SIG-M5 treated with dmso at 0.1 percent for 504 hours (cell line): Measurements from ENCODE around the gene KNCN.
A peak's percentile ranks its signal among the peaks of the same experiment; 100 is the strongest.

Source experiments
- DNase-seq: peaks from one replicate; lab custom pipeline; 2025; ENCODE audit not compliant: unreplicated experiment; lab: John Stamatoyannopoulos, UW

KNCN gene

DNA sequence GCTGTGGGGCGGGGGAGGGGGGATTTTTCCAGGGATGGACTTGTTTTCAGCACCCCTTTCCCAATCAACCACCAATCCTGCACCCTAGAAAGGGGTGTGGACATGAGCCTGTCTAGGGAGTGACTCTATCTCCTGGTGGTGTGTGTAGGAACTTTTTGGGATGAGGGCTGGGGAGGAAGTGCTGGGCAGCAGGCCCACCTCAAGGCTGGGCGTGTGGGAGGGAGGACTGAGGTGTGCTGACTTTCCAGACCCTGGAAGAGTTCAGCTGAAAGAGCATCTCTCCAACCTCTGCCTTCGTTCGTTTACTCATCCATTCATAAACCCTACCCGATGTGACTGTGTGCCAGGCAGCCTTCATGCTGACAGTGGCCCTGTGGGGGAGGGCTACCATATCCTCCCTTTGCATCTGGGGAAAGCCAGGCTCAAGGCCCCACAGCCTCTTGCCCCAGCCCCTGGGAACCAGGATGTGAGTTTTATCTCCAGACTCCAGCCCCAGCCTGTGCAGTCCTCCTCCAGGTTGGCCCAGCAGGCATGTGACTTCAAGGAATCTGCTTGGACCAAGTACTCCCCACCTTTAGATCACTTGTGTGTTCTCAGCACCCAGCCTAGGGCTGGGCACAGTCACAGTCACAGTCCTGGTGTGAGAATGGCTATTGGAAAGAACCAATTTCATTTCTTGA lies 6.7 kb downstream of the KNCN start:
- DNase-seq = no peak

DNA sequence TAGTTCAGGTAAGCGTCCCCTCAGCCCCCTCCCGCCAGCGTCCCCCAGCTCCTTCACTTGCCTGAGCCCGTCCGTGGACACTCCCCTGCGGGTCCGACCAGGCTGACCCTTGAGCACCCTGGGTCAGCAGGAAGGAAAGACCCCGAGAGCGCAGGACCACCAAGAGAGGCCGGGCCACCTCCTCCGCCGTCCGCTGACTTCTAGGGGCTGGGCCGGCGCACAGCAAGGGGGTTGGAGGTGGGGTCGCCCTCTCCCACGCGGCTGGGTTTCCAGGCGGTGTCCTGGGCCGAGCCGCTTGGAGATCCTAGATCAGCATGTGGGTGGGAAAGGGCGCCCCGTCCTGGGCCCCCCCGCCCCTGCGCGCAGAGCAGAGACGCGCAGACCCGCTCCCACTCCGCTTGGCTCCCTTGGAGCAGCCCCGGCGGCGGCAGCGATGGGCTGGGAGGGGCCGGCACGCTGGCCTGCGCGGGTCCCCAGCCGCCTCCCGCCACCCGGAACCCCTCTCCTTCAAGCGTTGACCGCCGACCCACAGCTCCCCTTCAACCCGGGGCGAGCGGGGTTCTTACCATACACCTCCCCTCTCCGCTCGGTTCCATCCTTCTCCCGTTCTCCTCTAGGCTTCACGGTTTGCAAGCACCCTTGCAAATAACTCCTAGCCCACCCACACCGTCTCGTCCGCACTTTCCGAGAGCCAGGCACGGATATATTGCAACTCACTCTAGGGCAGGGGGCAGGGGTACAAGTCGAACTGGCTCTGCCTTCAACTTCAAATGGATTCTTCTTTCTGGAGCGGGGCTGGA lies 7.5 kb downstream of the KNCN start:
- no peak for DNase-seq

DNA sequence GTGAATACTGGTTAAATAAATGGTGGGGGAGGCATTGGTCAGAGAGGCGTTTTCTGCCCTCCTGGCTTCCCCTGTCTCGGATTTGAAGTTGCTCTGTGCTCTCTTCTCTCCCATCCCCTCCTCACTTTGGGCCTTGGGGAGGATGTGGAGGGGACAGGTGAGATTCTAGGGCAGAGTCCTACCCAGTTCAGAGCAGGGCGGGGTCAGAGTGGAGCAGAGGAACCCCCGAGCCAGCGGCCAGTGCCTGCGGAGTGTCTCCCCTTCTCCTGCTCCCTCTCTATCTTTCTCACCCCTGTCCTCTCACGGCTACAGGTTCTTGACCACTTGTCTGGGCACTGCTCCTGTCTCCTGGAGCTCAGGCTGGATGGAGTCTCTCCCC lies 8.1 kb downstream of the KNCN start:
- DNase-seq = no peak

DNA sequence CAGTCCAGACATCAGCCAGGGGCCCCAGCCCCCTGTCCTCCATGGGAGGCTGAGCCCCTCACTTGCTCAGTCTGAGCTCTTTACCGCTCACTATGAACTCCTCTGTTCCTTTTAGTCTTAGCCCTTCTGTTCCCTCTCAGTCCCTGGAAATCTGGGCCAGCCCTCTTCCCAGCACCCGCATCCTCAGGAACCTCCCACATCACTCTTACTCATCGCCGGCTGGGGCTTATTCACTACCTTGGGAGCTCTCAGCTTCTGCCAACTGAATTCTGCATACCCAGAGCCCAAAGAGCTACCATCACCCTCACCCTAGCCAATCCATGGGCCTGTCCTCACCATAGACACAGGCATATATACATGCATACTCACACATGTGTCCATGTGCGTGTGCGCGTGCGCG lies 11.5 kb downstream of the KNCN start:
- no peak for DNase-seq

DNA sequence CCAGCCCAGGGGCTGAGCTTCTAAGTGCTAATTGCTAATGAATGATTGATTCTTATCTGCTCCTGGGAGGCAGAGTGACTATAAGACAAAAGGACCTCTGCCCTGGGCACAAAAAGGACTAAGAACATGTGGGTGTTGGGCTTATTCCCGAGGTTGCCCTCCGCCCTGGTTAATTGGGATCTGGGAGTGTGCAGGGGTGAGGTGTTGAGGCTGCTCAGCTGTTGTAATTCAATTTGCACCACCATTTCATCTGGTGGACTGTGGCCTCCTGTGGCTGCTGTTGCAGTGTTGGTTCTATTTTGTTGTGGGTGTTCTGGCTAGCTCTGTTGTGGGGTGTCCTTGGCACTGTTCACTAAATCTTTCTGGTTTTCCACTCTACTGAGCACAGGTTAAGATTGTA lies 13.3 kb downstream of the KNCN start:
- DNase-seq = no peak

DNA sequence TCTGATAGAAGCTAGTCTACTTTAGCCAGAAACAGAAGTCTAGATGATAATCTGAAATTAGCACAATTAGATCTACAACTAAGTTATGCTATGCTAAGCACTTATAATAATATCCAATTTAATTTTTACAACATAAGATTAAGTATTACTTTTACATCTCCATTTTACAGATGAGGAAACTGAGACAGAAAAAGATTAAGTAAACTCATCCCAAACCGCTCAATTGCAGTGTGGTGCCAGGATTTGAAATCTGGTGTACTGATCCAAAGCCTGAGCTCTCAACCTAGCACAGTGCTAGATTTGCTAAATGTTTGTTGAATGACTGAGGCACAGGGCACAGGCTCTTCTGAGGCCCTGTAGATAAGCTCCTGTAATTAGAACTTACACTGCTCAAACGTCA lies 13.8 kb downstream of the KNCN start:
- no peak for DNase-seq

DNA sequence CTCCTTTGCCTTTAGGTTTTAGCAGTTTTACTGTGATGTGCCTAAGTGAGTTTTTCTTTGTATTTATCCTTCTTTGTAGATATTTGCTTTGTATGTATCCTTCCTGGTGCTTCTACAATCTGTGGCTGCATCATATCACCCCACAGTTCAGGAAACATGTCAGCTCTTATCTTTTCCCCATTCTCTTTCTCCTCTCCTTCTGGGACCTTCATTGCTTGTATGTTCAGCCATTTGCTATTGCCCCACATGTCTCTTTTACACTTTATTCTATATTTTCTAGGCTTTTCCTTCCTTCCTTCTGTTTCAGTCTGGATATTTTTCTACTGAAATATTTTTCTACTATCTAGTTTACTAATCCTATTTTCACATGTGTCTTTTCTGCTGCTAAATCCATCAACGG lies 14.9 kb downstream of the KNCN start:
- no peak for DNase-seq

DNA sequence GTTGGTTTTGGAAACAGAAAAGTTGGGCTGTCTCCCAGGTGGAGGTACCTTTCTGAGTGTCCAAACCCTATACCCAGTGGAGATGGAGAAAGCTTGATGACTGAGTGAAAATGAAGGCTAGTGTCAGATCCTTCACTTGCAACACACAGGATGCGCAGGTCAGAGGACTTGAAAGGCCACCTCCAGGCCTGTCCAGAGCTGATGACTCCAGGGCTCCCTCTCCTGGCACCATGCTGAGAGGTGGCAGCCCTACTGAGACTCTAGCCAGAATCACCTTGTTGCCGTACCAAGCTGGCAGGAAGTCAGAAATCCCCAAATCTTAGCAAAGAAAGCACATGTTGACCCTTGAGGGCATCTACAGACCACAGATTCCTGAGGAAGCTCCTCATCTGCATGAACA lies 16.4 kb downstream of the KNCN start:
- peak; percentile 15 for DNase-seq

DNA sequence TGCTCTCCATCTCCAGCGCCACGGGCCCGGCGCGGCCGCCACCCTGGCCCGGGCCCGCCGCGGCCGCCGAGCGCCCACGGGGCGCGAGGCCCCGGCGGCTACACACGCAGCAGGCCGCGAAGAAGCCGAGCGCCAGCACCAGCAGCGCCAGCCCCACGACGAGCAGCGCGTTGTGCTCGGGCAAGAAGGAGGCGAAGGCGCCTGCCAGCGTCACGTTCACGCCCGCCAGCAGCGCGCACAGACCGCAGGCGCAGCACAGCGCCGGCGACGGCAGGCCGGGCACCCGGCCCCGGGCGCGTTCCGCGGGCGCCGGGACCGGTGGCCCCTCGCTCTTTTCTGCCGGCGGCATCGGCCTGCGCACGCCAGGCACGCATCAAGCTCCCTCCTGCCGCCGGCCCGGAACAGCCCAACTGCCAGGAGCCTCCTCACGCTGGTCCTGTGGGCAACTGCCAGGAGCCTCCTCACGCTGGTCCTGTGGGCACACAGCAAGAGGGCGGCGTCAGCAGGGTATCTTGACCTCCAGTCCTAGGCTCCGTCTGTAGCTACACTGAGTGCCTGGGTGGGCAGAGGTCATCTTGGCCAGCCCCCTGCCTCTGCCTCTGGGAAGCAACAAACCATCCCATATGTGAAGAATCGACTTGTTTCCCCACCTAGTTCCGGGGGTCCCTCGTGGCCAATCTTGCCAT lies 18.1 kb downstream of the KNCN start:
- no peak for DNase-seq

DNA sequence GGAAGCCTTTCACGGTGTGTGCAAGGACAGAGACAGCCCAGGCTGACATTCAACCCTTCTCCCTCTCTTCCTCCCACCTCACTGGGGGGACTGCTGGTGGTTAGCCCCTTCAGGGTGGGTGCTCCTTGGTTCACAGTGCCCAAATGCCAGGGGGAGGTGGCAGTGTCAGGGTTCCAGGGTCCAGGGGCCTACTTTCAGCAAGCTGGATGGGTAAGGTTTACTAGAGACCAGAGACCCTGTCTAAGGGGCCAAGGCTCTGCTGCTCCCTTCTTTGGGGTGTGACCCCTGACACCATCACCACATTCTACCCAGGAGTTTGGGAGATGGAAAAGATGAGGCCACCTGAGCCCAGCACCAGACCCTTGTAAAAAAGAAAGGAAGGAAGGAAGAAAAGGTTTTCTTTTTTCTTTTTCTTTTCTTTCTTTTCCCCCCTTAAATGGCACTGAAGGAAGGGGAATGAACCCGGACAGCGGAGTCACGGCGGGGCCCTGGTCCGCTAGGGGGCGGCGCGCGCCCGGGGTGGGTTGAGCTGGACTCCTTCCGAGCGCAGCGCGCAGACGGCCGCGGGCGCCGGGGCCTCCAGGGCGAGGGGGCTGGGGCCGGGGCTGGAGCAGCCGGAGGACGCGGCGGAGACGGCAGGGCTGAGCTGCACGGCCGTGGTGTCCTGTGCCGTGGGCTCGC lies 18.8 kb downstream of the KNCN start:
- DNase-seq = peak; percentile 17

DNA sequence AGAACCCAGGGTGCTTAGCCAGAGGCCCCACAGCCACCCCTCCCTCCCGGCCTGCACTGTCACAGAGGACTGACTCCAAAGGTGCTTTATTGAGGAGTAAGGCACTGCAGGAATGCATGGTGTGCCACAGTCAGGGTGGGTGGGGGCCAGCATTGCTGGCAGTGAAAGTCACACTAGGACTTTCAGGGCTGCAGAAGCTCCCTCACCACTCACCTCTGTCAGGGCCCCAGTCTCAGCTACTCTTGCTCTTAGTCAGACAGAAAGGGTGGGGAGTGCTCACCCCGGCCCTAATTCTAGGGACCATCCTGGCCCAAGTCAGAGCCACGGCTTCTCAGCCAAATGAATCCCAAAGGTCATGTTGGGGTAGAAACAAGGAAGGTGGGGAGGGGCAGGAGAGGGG lies 19.4 kb downstream of the KNCN start:
- DNase-seq = no peak

DNA sequence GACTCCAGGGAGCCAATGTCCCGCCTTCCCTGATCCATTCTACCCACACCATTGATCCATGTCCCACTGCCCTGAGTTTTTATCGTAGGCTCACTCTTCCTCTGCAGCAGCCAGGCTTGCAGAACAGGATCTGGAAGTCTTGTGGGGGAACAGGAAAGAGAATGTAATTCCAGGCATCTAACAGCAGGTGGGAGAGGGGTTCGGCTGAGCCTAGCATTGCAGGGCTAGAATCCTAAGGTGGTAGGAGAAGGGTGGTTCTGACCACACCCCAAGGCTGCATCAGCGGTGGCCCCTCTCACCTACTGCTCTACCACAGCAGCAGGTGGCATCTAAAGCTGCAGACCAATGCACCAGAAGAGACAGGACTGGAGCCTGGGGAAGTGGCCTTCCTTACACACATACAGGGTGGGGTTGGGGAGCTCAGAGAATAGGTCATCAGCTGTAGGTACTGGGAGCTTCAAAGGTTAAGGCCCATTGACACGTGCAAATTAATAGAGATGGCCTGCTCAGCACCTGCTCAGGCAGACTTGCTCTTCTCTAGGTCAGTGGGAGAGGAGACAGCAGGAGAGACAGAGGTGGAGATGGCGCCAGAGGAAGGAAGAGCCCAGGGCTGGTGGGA lies 20.5 kb downstream of the KNCN start:
- no peak for DNase-seq

DNA sequence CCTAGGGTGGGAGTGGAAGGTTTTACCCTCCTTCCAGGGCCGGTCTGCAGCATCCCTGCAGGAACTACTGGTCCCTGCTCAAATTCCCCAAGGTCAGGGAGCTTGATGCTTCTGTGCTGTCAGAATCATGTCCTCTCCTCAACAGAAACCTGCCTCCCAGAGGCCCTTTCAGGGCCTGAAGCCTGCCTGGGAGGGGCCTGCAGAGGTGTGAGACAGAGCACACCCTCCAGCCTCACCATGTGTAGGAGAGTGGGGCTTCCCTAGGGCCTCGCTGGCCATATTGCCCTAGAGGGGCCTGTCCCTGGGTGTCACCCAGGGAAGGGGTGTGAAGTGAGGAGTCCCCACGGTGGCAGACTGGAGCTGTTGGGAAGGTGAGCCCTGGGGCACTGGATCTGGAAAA lies 21.1 kb downstream of the KNCN start:
- DNase-seq = no peak

DNA sequence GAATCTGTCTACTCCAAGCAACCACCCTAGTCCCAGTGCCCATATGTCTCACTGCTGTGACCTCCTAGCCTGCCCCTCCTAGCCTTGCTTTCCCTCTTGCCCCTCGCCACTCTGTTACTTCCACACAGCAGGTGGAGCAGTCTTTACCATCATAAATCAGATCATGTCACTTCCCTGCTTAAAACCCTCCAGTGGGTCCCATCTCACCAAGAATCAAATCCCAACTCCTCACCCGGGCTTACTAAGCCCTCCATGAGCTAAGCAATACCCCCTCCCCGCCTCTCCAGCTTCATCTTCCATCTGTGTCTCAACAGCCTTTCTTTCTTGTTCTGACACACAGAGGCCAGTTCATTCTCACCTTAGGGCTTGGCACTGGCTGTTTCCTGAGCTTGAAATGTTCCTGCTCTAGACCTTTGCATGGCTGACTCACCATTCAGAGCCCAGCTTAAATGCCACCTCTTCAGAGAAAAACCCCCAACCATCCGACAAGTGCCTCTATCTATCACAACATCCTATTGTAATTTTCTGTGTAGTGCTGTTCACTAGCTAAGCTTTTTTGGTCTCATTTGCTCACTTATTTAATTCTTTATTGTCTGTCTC lies 22.3 kb downstream of the KNCN start:
- DNase-seq = no peak

DNA sequence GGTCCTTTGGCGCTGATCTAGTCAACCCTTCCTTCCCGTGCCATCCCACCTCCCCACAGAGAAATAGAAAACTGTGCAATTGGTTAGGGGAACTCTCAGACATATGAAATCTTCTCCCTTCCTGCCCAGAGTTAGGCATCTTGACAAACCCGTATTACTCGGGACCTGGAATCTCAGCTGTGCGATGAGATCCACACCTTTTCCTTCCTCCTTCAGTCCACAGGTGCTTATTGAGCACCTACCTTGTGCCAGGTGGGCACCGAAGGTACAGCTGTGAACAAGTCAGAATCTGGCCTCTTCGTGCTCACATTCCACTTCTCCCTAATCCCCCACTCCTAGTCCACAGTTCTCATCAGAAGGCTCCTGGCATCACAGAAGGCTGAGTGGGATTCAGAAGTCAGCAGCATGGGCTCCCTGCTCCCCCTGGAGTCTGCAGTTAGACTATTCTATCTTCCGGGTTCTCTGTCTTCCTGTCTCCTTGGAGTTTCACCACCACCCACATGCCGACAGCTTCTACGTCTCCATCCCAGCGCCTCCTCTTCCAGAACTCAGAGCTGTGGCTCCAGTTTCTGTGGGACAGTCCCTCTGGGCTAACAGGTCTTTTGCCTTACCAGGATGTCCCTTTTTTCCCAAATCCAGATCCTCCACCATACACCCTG lies 23.0 kb downstream of the KNCN start:
- DNase-seq = no peak

DNA sequence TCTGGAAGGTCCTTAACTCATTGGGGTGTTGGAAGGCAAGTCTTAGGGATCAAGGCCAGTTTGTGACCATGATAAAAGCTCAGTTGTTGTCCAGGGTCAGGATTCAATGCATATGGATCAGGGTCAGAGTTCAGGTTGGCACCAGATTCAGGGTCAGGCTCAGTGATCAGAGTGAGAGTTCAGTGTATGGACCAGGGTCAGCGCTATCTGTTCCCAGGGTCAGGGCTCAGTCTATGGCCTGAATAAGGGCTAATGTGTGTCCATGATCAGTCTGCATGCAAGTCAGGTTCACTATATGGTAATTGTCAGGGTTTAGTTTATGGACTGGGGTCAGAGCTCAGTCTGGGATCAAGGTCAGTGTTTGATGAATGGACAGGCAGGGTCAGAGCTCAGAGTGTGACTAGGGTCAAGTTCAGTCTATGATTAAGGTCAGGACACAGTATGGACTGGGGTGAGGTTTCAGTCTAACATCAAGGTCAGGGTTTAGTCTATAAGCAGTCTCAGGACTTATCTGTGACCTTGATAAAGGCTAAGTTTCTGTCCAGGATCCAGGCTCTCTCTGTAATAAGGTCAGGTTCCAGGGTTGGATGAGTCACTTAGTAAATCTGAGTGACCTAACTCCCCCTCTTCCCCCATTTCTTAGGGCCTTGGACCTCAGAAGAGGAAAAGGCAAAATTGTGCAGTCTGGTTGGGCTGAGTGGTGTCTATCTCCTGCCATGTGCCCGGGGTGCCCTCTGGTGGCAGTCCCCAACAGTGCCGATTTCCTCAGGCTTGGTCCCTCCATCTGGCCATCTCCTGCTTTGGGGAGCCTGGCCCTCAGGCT lies 23.8 kb downstream of the KNCN start:
- DNase-seq = peak; percentile 65

DNA sequence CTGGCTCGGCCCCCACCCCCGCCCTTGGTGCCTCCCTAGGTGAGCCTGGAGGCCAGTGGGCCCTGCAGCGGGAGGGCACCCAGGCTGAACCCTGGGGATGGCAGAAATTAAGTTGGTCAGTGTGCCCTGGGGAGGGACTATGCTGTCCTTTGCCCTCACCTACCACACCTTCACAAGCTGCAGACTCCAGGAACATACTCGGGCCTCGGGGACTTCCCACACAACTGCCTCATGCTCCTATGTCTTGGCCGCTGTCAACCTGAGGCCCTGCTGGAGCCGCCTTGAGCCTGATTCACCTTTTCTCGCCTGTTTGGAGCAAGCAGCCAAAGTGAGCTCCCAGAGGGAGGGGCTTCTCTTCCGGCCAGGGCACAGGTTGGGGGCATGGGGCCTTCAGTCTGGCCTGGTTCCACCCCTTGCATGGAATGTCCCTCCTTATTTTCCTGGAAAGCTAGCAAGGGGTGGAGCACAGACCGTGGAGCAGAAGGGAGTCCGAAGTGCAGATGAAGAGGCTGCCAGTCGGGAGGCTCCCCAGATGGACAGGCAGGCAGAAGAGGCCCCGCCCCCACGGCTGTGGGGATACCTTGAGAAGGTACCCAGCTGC lies 24.7 kb downstream of the KNCN start:
- no peak for DNase-seq

DNA sequence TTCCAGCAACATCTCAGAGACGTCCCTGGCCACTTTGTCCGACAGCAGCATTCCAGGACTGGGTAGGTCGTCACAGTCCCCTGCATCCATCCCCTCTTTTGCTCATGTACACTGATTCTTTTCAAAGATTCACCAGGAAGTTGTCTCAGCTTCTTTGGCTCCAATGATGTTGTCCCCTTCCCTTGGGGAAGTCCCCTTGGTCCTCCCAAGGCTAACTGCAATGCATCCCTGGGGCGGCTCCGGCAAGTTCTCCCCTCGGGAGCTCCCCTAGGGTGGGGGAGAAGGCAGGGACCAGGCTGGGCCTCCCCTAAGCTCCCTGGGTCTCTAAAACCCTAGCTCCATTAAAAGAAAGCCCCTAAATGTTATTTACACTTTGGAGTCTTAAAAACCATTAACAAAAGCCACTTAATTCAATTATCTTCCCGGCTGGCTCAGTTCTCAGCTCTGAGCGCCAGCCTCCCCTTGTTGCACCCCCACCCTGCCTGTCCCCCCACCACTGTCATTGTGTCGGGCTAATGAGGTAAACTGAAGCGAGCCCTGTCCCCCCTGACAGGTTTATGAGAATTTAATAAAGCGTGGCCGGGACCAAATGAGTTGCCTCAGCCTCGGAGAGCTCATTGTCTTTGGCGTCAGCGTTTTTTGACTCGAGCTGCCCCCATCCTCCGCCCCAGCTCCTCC lies 25.3 kb downstream of the KNCN start:
- DNase-seq = no peak
